Activated CD4-positive, alpha-beta T cell treated with anti-CD3 and anti-CD28 coated beads, Interleukin-2, amount 50 U/mL, for 48 hours (primary cell): ENCODE results near the gene DYNAP.

Experiments used
- DNase-seq, 2 experiments: peaks; one replicate each; pipeline ENCODE4 v3.0.0-alpha.2; 2020

Gene DYNAP

GRCh38 chr18:54590945-54591344 is at the start of gene DYNAP:
Gene DYNAP (plus strand): TSS chr18:54591245. CDS start chr18:54591283, 38 bp downstream.
- DNase-seq: no peak

DNA sequence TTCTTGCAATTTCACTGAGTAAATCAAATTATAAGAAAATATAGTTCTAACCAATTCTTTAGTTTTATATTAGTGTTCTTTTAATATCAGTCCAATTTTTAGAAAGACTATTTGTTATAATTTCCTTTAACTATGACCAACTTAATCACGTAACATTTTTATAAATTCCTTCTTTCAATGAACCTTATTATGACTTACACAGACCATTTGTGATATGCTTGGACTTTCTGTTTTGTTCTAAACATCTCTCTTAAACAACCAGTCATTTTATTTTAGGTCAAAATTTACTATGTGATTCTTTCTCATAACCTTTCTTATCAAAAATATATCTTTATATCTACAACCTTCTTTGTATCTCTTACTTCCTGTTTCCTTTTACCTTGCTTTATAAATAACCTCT is 39.5 kb upstream of the DYNAP start:
- no peak for DNase-seq

- no peak for DNase-seq
Measured at GRCh38 chr18:54555286-54555685, 35.8 kb upstream of the DYNAP start.

DNA sequence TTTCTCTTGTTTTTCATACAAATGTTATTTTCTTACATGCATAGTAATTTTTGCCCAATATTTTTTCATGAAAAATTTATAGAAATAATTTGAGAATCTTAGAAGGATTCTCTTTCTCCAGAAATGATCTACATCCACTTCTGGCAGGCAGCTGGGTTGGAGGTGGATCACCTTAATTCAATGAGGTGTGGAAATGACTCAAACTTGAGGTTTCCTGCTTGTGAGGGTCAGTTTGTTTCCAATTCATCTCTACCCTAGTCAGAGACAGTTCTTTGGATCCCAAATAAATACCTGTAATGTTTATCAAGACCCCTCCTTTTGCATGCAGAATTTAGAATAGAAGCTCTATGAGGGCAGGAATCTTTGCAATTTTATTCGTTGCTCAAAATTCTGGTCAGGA is 35.0 kb upstream of the DYNAP start:
- DNase-seq: no peak

GRCh38 chr18:54557958-54558357 is 33.1 kb upstream of the DYNAP start:
- no peak for DNase-seq

- no peak for DNase-seq
Measured at GRCh38 chr18:54558609-54559585, 32.1 kb upstream of the DYNAP start.

DNA sequence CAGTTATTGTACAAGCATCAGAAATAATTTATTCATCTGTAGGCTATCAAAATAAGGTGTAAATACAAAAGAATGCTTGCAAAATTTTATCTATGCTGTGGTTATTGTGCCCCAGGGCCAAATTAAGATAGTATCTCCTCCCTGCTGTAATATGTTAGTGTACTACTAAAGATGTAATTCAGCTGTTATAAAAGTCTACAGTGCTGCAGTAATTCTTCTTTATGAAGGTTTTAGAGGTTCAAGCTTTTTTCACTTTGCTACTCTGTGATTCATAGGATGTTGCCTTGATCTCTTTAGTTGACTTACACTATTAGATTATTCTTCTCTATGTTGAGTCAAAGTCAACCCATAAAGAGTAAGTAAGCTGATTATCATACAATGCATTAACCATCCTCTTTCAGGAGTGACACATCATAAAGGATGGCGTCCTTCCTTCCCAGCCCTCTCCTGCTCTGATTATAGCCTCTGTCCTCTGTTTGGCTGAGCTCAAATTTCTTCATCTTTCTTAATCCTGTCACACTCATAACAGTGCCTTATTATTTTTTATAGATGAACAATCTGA is 29.3 kb upstream of the DYNAP start:
- DNase-seq: no peak

DNA sequence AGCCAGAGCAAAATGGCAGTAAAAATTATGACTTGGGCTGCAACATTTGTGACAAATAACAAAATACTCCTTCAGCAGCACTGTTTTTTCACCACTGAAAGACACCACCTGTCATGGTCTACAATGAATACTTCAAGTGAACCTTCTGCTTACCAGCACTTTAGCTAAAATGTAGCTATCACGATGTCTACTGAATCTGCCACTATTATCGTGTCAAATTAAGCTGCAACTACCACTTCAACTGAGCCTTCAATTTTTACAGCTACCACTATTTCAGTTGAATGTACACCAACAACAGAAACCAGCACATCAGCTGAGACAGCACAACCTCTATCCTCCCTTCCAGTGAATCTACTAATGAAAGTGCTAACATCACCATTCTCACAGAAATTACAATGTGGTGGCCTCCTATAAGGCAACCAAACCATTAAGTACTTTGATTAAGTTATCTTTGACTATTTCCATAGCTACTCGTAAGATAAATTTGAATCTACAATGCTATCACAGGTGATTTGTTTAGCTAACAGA is 10.8 kb upstream of the DYNAP start:
- DNase-seq: no peak

DNA sequence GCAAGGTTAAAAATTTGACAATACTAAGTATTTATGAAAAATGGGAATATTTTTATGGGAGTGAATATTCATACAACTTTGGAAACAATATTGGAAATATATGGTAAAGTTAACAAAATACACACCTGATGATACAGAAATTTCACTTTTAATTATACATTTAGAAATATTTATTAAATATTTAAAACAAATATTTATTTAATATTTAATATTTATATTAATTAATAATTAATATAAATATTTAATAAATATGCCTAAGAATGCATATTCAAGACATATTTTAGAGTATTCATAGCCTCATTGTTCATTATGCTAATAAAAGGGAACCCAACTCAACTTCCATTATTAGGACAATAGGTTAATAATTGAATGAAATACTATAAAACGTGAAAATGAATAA is 7.0 kb upstream of the DYNAP start:
- no peak for DNase-seq

GRCh38 chr18:54585743-54586142 is 5.3 kb upstream of the DYNAP start:
- DNase-seq: no peak

DNA sequence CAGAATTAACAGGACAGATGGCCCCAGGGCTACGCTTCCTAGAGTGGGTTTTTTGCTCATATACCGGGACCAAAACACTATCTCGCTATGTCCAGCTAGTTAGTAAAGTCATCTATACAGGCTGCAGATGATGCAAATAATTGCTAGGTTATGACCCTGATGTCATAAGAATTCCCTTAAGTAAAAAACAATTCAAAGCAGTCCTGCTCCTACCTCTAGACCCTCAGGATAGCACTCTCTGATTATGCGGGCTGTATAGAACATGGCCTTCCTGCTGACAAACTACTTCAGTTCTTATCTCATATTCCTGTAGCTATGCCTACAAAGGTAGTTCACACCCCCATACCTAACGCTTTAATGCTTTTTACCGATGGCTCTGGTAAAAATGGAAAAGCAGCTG is 13.2 kb downstream of the DYNAP start:
- no peak for DNase-seq

GRCh38 chr18:54606835-54607212 is 15.8 kb downstream of the DYNAP start:
- DNase-seq: no peak

GRCh38 chr18:54607213-54608027 is 16.4 kb downstream of the DYNAP start:
- DNase-seq: no peak

- DNase-seq: no peak
Measured at GRCh38 chr18:54608028-54608642, 17.1 kb downstream of the DYNAP start.

GRCh38 chr18:54611816-54612215 is 20.8 kb downstream of the DYNAP start:
- DNase-seq: no peak

GRCh38 chr18:54612237-54612636 is 21.2 kb downstream of the DYNAP start:
- DNase-seq: no peak

DNA sequence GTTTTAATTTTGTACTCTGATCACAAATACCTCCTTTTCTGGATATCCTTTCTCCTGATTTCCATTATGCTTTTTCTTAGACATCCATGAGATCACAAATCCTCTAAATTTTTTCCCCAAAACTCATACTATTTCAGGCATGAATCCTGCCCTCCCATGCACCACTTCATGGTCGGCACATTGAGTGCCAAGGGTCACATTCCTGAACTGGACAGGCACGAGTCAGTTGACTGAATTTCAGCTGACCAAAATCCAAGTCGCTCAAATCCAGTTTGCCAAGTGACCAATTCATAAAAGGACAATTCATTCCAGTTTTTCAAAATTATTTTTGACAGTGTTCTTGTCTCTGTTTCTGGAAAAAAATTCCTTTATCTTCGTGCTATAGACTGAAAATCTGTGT is 22.1 kb downstream of the DYNAP start:
- no peak for DNase-seq

GRCh38 chr18:54616220-54616848 is 25.3 kb downstream of the DYNAP start:
- no peak for DNase-seq

DNA sequence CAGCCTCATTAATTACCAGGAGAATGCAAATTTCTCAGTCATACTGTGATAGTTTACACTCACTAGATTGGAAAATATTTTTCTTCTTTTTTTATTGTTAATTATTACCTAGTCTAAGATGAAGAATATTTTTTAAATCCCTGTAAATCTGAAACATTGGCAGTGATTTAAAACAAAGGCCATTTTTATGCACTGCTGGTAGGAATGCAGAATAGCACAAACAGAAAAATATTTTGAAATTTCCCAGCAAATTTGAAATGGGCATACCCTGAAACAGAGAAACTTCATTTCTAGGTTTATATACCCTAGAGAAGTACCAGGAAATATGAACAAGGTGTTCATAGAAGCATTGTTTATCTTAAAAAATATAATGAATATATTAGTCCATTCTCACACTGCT is 31.0 kb downstream of the DYNAP start:
- no peak for DNase-seq

- no peak for DNase-seq
Measured at GRCh38 chr18:54626779-54627178, 35.7 kb downstream of the DYNAP start.

DNA sequence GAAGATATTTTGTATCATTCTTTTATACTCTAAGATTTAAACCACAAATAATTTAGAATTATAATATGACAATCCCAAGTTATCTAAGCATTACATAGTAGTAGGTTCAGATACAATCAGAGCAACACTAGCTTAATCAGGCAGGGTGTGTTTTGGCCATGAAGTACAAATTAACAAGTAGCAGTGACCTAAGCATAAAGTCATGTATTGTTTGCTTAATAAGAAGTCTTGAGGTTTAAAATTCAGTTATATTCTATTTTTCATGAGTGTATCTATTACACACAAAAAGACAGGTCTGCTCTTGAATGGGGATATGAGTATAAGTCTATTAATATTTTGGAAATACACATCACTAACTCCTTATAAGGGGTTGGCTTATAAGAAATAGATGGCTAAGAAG is 39.9 kb downstream of the DYNAP start:
- no peak for DNase-seq

DNA sequence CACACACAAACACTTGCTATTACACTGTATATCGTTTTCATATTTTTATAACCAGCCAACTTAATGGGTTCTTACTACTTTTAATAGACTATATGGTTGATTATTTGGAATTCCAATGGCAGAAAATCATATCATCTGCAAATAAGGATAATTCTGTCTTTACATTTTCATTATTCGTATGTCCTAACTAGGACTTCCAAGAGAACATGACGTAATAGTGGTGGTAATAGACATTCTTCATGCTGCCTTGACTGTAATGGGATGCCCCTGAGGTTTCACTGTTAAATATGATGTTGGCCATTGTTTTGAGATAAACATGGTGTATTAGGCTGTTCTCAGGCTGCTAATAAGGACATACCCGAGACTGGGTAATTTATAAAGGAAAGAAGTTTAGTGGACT is 45.2 kb downstream of the DYNAP start:
- no peak for DNase-seq
